Breast epithelium (tissue), 4 donors: ENCODE results near the gene PPP1R1C. TPM values are rescaled to one million over a fixed set of nuclear protein-coding genes. Genes with fewer than 3 reads are reported as not detected.
"Not testable (repeated sequence)": the region's sequence is repeated elsewhere in the genome, so short reads cannot be mapped to it uniquely, and the experiment has no call there.

Source experiments
- DNase-seq, 2 donors: peaks; one replicate each; pipeline ENCODE4 v3.0.0-alpha.2; 2019; ENCODE audit warnings: low spot score in 2 of 2
- H3K27ac ChIP-seq, 2 donors: fragments of 200-600 bp; sonication (generic) in 1 of 2; one replicate each; pipeline ENCODE4 v1.5.1; 2016 to 2019; ENCODE audit warnings: mild to moderate bottlenecking in 1 of 2
- H3K27me3 ChIP-seq, 2 donors: fragments of 200-600 bp; sonication (generic) in 1 of 2; one replicate each; pipeline versions ENCODE4 v1.5.1 to v1.6.0; 2017 to 2019; ENCODE audit warnings: control low read depth in 1 of 2, mild to moderate bottlenecking in 1 of 2
- H3K36me3 ChIP-seq: fragments of 200-600 bp; one replicate; pipeline ENCODE4 v1.5.1; 2019
- H3K4me1 ChIP-seq, 2 donors: fragments of 200-600 bp; sonication (generic); one replicate each; pipeline ENCODE4 v1.5.1; 2016 to 2019; ENCODE audit warnings: control low read depth in 1 of 2
- H3K4me3 ChIP-seq, 3 donors: fragments of 200-600 bp; sonication (generic); 1 replicate in 2 of 3; 2 replicates in 1 of 3; pipeline ENCODE4 v1.5.1; 2016 to 2019; ENCODE audit warnings: mild to moderate bottlenecking in 3 of 3, moderate library complexity in 2 of 3
- H3K9me3 ChIP-seq, 2 donors: fragments of 200-600 bp; sonication (generic) in 1 of 2; one replicate each; pipeline ENCODE4 v1.5.1; 2016 to 2019; ENCODE audit warnings: control low read depth in 1 of 2
- CTCF ChIP-seq, 3 donors: fragments of 450-650 bp; IDR thresholded peaks; one replicate each; pipeline ENCODE4 v1.5.1; 2016 to 2017; ENCODE audit warnings: antibody characterized with exemption in 3 of 3, mild to moderate bottlenecking in 3 of 3, moderate library complexity in 3 of 3
- POLR2A ChIP-seq: fragments of 450-650 bp; IDR thresholded peaks from one replicate; pipeline ENCODE4 v1.6.1; 2016; ENCODE audit warnings: antibody characterized with exemption, mild to moderate bottlenecking, moderate library complexity
- POLR2AphosphoS5 ChIP-seq, 3 donors: sonication (generic); formaldehyde crosslinking; IDR thresholded peaks; one replicate each; pipeline ENCODE4 v1.6.1; 2017; ENCODE audit warnings: antibody characterized with exemption in 3 of 3
- intact Hi-C: fragments of 100-400 bp; cut with DNase I; formaldehyde crosslinking; loops from one replicate; pipeline ENCODE4 v1.15.1; 2023; ENCODE audit warnings: low total_unique reads
- total RNA-seq, 3 donors: library from RNA; depleted of rRNA; stranded (reverse); fragments of >200 nt; gene quantifications; one replicate each; pipeline ENCODE4 v1.1.0, GENCODE V29; 2016

PPP1R1C gene
- total RNA-seq, 3 donors from 2014 or later, result 0.59 to 4.2 TPM; not detected in 1

GRCh38 chr2:182019731-182020130, 34.1 kb downstream of the PPP1R1C start:
- TF ChIP-seq POLR2AphosphoS5 (IDR thresholded peaks at IDR 0.05), result no peak
- no peak for TF ChIP-seq CTCF (IDR thresholded peaks at IDR 0.05)
- no peak for TF ChIP-seq POLR2A
- H3K27me3 ChIP-seq, result no peaks in the 10 kb centered on the region
- H3K4me3 ChIP-seq, result no peak overlapping the region
- no peaks in the 10 kb centered on the region for H3K4me1 ChIP-seq
- no peak for DNase-seq
- peaks cover 3 to 21% of the 10 kb centered on the region in 2 donors for H3K9me3 ChIP-seq
- no peaks in the 10 kb centered on the region for H3K36me3 ChIP-seq
- intact Hi-C loops, result no loop called here
- no peak overlapping the region for H3K27ac ChIP-seq

- DNase-seq, result no peak
- Histone ChIP-seq H3K27ac (no peak overlapping the region), H3K4me3 (no peak overlapping the region), H3K4me1 (no peaks in the 10 kb centered on the region), H3K36me3 (no peaks in the 10 kb centered on the region), H3K9me3 (peaks cover 0 to 21% of the 10 kb centered on the region in 2 donors), H3K27me3 (no peaks in the 10 kb centered on the region)
- TF ChIP-seq POLR2AphosphoS5 (IDR thresholded peaks at IDR 0.05), result no peak
- intact Hi-C loops, result no loop called here
These were observed 34.8 kb downstream of the PPP1R1C start for GRCh38 chr2:182020286-182021070.

- Histone ChIP-seq H3K4me1 (no peaks in the 10 kb centered on the region), H3K4me3 (no peak overlapping the region), H3K27ac (no peak overlapping the region), H3K9me3 (peaks cover 0 to 21% of the 10 kb centered on the region in 2 donors), H3K36me3 (no peaks in the 10 kb centered on the region), H3K27me3 (no peaks in the 10 kb centered on the region)
- no peak for DNase-seq
- intact Hi-C loops, result no loop called here
- TF ChIP-seq POLR2A, result no peak
- TF ChIP-seq POLR2AphosphoS5 (IDR thresholded peaks at IDR 0.05), result no peak
- TF ChIP-seq CTCF (IDR thresholded peaks at IDR 0.05), result no peak
These were observed 37.6 kb downstream of the PPP1R1C start for GRCh38 chr2:182023235-182023634.

GRCh38 chr2:182030875-182031274, 45.2 kb downstream of the PPP1R1C start:
- H3K9me3 ChIP-seq, H3K36me3 ChIP-seq, H3K27me3 ChIP-seq, H3K4me3 ChIP-seq, intact Hi-C loops, DNase-seq, H3K4me1 ChIP-seq, H3K27ac ChIP-seq: not testable (repeated sequence)

GRCh38 chr2:182031956-182032355, 46.3 kb downstream of the PPP1R1C start:
- no peak overlapping the region for H3K4me3 ChIP-seq
- intact Hi-C loops, result no loop called here
- no peaks in the 10 kb centered on the region for H3K27me3 ChIP-seq
- DNase-seq, result no peak
- no peak overlapping the region for H3K27ac ChIP-seq
- H3K9me3 ChIP-seq, result no peaks in the 10 kb centered on the region
- H3K4me1 ChIP-seq, result no peaks in the 10 kb centered on the region
- no peaks in the 10 kb centered on the region for H3K36me3 ChIP-seq
- TF ChIP-seq POLR2AphosphoS5 (IDR thresholded peaks at IDR 0.05) (no peak), POLR2A (no peak), CTCF (IDR thresholded peaks at IDR 0.05) (no peak)

GRCh38 chr2:182033449-182033848, 47.8 kb downstream of the PPP1R1C start:
- intact Hi-C loops, result no loop called here

More at GRCh38 chr2:182033449-182033848, 47.8 kb downstream of the PPP1R1C start:
- Histone ChIP-seq H3K27ac (no peak overlapping the region), H3K4me3 (no peak overlapping the region), H3K27me3 (no peaks in the 10 kb centered on the region), H3K36me3 (no peaks in the 10 kb centered on the region), H3K9me3 (no peaks in the 10 kb centered on the region), H3K4me1 (no peaks in the 10 kb centered on the region)
- DNase-seq, result no peak
- TF ChIP-seq POLR2AphosphoS5 (IDR thresholded peaks at IDR 0.05), result no peak
- TF ChIP-seq CTCF (IDR thresholded peaks at IDR 0.05), result no peak
- TF ChIP-seq POLR2A, result no peak
